ENCODE results near the gene SPNS2. TPM values are rescaled to one million over a fixed set of nuclear protein-coding genes. Genes with fewer than 3 reads are reported as not detected.

SPNS2 gene, protein sequence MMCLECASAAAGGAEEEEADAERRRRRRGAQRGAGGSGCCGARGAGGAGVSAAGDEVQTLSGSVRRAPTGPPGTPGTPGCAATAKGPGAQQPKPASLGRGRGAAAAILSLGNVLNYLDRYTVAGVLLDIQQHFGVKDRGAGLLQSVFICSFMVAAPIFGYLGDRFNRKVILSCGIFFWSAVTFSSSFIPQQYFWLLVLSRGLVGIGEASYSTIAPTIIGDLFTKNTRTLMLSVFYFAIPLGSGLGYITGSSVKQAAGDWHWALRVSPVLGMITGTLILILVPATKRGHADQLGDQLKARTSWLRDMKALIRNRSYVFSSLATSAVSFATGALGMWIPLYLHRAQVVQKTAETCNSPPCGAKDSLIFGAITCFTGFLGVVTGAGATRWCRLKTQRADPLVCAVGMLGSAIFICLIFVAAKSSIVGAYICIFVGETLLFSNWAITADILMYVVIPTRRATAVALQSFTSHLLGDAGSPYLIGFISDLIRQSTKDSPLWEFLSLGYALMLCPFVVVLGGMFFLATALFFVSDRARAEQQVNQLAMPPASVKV
- polyA plus RNA-seq (2013, experiment 1 of 2) = 0.24 TPM
- polyA plus RNA-seq (2013, experiment 2 of 2) = 0.15 TPM

DNA sequence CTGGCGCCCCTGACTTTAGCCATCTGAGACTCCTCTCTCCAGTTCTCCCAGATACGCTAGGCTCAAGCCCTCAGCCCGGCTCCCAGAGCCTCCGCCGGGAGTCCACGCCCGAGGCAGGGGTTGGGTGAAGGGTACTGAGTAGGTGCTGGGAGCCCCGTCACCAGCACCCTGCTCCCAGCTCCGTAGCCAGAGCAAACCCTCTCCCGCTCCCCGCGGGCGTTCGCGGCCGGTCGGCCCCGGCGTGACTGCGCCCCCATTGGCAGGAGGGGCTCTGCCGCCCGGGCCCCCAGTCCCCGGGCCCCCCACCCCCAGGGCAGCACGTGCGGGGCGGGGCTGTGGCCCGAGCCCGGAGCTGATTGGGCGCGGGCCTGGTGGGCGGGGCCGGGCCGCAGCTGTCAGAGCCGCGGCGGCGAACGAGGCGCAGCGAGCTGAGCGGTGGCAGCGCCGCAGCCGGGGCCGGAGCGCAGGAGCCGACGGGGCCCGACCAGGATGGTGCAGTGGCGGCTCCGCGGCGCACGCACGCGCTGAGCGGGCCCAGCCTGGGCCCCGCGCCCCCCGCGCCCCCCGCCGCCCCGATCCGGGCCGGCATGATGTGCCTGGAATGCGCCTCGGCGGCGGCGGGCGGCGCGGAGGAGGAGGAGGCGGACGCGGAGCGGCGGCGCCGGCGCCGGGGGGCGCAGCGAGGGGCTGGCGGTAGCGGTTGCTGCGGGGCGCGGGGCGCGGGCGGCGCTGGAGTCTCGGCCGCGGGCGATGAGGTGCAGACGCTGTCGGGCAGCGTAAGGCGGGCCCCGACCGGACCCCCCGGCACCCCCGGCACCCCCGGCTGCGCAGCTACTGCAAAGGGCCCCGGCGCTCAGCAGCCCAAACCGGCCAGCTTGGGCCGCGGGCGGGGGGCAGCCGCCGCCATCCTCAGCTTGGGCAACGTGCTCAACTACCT, at the start of gene SPNS2:
SPNS2 (plus strand) TSS at position 421 of the 937 bp plus-strand sequence; CDS start at position 588, 167 bp downstream.
- Histone ChIP-seq H2BK5ac (ENCODE audit: low read length) (no peak within 1 kb of the TSS), H3K27ac (ENCODE audit: low read depth, low read length) (no peak within 1 kb of the TSS), H3K18ac (ENCODE audit: low read length) (no peak within 1 kb of the TSS), H2BK120ac (ENCODE audit: low read depth, low read length) (no peak within 1 kb of the TSS), H3K9ac (ENCODE audit: low read length) (no peak within 1 kb of the TSS), H3K79me2 (ENCODE audit: control insufficient read depth, insufficient read depth, low read length) (no peaks in the 10 kb centered on the region), H3K4me2 (ENCODE audit: low read length) (peak within 1 kb of the TSS; percentile 15), H3K4me3 (ENCODE audit: low read length) (no peak within 1 kb of the TSS), H2BK15ac (replicated peaks; ENCODE audit: low read depth) (no peak within 1 kb of the TSS), H3K4ac (ENCODE audit: low read depth, low read length) (no peak within 1 kb of the TSS), H3K27me3 (ENCODE audit: insufficient read depth, low read length, poor library complexity) (peaks cover 13% of the 10 kb centered on the region), H3K56ac (ENCODE audit: low read length) (no peak within 1 kb of the TSS), H3K79me1 (ENCODE audit: low read length) (no peaks in the 10 kb centered on the region), H3K23ac (ENCODE audit: low read length) (no peak within 1 kb of the TSS), H3K36me3 (ENCODE audit: control insufficient read depth, insufficient read depth, low read length) (no peaks in the 10 kb centered on the region), H3K4me1 (ENCODE audit: control insufficient read depth, low read depth, low read length) (no peaks in the 10 kb centered on the region), H2AK5ac (ENCODE audit: low read length) (no peak within 1 kb of the TSS), H4K8ac (ENCODE audit: low read depth, low read length) (no peak within 1 kb of the TSS), H4K5ac (ENCODE audit: low read length) (no peak within 1 kb of the TSS)
- peak; percentile 58 for DNase-seq
- WGBS (ENCODE audit: extremely low coverage, insufficient coverage, low lambda C conversion rate) = no CpG with 5 or more reads among the region's 117 CpGs

DNA sequence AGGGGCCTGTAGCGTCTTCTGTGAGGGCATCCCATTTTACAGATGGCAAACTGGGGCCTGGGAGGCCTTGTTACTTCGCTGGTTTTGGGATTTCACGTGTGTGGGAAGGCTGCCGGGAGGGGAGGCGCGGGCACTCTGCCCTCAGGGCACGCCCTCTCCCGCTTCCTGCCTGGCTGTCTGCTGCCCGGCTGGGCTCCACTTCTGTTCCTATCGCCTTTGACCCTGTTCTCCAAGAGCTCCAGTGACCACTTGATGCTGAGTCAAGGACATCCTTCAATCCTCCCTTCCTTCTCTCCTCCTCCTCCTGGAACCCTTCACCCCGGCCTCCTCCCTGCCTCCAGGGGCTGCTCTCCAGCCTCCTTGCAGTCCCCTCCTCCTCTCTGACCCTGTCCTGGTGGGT, 48.9 kb upstream of the SPNS2 start:
- DNase-seq = no peak
- H3K79me2 ChIP-seq (ENCODE audit: control insufficient read depth, insufficient read depth, low read length) = no peaks in the 10 kb centered on the region
- no peak overlapping the region for H3K27ac ChIP-seq (ENCODE audit: low read depth, low read length)
- H4K8ac ChIP-seq (ENCODE audit: low read depth, low read length) = no peak overlapping the region
- H3K79me1 ChIP-seq (ENCODE audit: low read length) = no peaks in the 10 kb centered on the region
- no peak overlapping the region for H2BK5ac ChIP-seq (ENCODE audit: low read length)
- H3K18ac ChIP-seq (ENCODE audit: low read length) = no peak overlapping the region
- no CpG with 5 or more reads among the region's 11 CpGs for WGBS (ENCODE audit: extremely low coverage, insufficient coverage, low lambda C conversion rate)
- no peak overlapping the region for H3K9ac ChIP-seq (ENCODE audit: low read length)
- no peak overlapping the region for H3K56ac ChIP-seq (ENCODE audit: low read length)
- H2BK15ac ChIP-seq (replicated peaks; ENCODE audit: low read depth) = no peak overlapping the region
- no peak overlapping the region for H2BK120ac ChIP-seq (ENCODE audit: low read depth, low read length)
- no peak overlapping the region for H2AK5ac ChIP-seq (ENCODE audit: low read length)
- H3K4me1 ChIP-seq (ENCODE audit: control insufficient read depth, low read depth, low read length) = no peaks in the 10 kb centered on the region
- no peak overlapping the region for H3K23ac ChIP-seq (ENCODE audit: low read length)
- no peak overlapping the region for H4K5ac ChIP-seq (ENCODE audit: low read length)
- H3K36me3 ChIP-seq (ENCODE audit: control insufficient read depth, insufficient read depth, low read length) = no peaks in the 10 kb centered on the region
- H3K4ac ChIP-seq (ENCODE audit: low read depth, low read length) = no peak overlapping the region
- no peak overlapping the region for H3K4me2 ChIP-seq (ENCODE audit: low read length)
- no peaks in the 10 kb centered on the region for H3K27me3 ChIP-seq (ENCODE audit: insufficient read depth, low read length, poor library complexity)
- H3K4me3 ChIP-seq (ENCODE audit: low read length) = no peak overlapping the region

DNA sequence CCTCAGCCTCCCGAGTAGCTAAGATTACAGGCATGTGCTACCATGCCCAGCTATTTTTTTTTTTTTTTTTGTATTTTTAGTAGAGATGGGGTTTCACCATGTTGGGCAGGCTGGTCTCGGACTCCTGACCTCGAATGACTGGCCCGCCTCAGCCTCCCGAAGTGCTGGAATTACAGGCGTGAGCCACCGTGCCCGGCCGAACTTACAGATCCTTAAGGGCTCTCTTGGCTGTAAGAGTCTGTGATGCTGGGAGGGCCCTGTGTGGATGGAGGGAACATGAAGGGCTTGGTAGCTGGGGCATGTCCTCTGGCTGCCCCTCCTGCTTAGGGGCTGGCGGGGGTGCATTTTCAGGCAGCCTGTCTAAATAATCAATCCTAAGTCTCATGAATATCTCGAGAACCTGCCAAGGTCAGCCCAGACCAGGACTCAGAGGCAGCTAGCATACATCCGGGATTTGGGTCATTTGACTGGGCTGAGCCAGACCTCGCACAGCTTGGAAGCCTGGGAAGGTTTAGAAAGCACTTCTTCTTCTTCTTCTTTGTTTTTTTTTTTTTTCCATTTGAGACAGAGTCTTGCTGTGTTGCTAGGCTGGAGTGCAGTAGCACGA, 47.9 kb upstream of the SPNS2 start:
- no peak overlapping the region for H2BK120ac ChIP-seq (ENCODE audit: low read depth, low read length)
- H3K4me1 ChIP-seq (ENCODE audit: control insufficient read depth, low read depth, low read length) = no peaks in the 10 kb centered on the region
- no peak overlapping the region for H2BK15ac ChIP-seq (replicated peaks; ENCODE audit: low read depth)
- no peaks in the 10 kb centered on the region for H3K27me3 ChIP-seq (ENCODE audit: insufficient read depth, low read length, poor library complexity)
- H4K5ac ChIP-seq (ENCODE audit: low read length) = no peak overlapping the region
- no peak overlapping the region for H2AK5ac ChIP-seq (ENCODE audit: low read length)
- H4K8ac ChIP-seq (ENCODE audit: low read depth, low read length) = no peak overlapping the region
- H3K56ac ChIP-seq (ENCODE audit: low read length) = no peak overlapping the region
- no peaks in the 10 kb centered on the region for H3K36me3 ChIP-seq (ENCODE audit: control insufficient read depth, insufficient read depth, low read length)
- no peak overlapping the region for H3K23ac ChIP-seq (ENCODE audit: low read length)
- H3K79me1 ChIP-seq (ENCODE audit: low read length) = no peaks in the 10 kb centered on the region
- no peak overlapping the region for H3K9ac ChIP-seq (ENCODE audit: low read length)
- WGBS (ENCODE audit: extremely low coverage, insufficient coverage, low lambda C conversion rate) = no CpG with 5 or more reads among the region's 14 CpGs
- H3K4me2 ChIP-seq (ENCODE audit: low read length) = no peak overlapping the region
- no peak overlapping the region for H2BK5ac ChIP-seq (ENCODE audit: low read length)
- H3K27ac ChIP-seq (ENCODE audit: low read depth, low read length) = no peak overlapping the region
- no peak overlapping the region for H3K4me3 ChIP-seq (ENCODE audit: low read length)
- no peak for DNase-seq
- no peaks in the 10 kb centered on the region for H3K79me2 ChIP-seq (ENCODE audit: control insufficient read depth, insufficient read depth, low read length)
- no peak overlapping the region for H3K18ac ChIP-seq (ENCODE audit: low read length)
- no peak overlapping the region for H3K4ac ChIP-seq (ENCODE audit: low read depth, low read length)

DNA sequence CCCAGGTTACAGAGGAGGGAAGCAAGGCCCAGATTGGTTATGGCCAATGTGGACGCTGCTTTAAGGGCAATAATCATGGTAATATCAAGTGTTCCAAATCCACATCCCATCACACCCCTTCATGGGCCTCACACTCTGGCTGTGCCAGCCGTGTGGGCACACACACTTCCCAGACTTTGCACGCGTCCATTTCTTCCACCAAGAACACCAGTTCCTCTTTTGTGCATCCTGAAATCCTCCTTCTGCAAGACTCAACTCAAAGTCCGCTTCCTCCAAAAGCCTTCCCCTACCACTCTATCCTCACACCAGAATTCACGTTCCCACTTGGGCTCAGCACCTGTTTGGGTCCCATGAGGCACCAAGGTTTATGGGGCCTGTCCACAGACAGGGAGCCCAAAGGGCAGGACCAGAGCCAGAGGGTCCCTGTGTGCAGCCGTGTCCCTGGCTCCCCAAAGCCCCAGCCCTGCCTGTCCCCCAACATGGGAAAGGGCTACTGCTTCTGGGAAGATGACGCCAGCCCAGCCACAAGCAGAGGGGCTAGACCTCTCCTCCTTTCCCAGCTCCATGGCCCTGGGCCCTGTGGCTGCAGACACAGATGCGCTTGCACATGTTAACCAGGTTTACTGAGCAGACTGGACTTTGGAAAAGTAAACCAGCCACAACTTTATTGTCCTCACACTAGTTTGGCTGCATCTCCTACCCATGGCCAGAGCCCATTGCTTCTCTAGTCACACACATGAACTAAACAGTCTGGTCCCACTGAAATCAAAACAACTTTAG, 44.7 kb upstream of the SPNS2 start:
- no peak overlapping the region for H2BK120ac ChIP-seq (ENCODE audit: low read depth, low read length)
- no peak overlapping the region for H3K18ac ChIP-seq (ENCODE audit: low read length)
- no peak for DNase-seq
- WGBS (ENCODE audit: extremely low coverage, insufficient coverage, low lambda C conversion rate) = no CpG with 5 or more reads among the region's 9 CpGs
- H2AK5ac ChIP-seq (ENCODE audit: low read length) = no peak overlapping the region
- H3K79me1 ChIP-seq (ENCODE audit: low read length) = no peaks in the 10 kb centered on the region
- no peaks in the 10 kb centered on the region for H3K27me3 ChIP-seq (ENCODE audit: insufficient read depth, low read length, poor library complexity)
- no peaks in the 10 kb centered on the region for H3K36me3 ChIP-seq (ENCODE audit: control insufficient read depth, insufficient read depth, low read length)
- no peak overlapping the region for H4K5ac ChIP-seq (ENCODE audit: low read length)
- H3K56ac ChIP-seq (ENCODE audit: low read length) = no peak overlapping the region
- no peak overlapping the region for H3K4ac ChIP-seq (ENCODE audit: low read depth, low read length)
- H3K23ac ChIP-seq (ENCODE audit: low read length) = no peak overlapping the region
- no peak overlapping the region for H3K9ac ChIP-seq (ENCODE audit: low read length)
- H3K27ac ChIP-seq (ENCODE audit: low read depth, low read length) = no peak overlapping the region
- no peak overlapping the region for H2BK15ac ChIP-seq (replicated peaks; ENCODE audit: low read depth)
- H3K4me3 ChIP-seq (ENCODE audit: low read length) = no peak overlapping the region
- no peak overlapping the region for H3K4me2 ChIP-seq (ENCODE audit: low read length)
- no peak overlapping the region for H2BK5ac ChIP-seq (ENCODE audit: low read length)
- H4K8ac ChIP-seq (ENCODE audit: low read depth, low read length) = no peak overlapping the region
- no peaks in the 10 kb centered on the region for H3K4me1 ChIP-seq (ENCODE audit: control insufficient read depth, low read depth, low read length)
- no peaks in the 10 kb centered on the region for H3K79me2 ChIP-seq (ENCODE audit: control insufficient read depth, insufficient read depth, low read length)

DNA sequence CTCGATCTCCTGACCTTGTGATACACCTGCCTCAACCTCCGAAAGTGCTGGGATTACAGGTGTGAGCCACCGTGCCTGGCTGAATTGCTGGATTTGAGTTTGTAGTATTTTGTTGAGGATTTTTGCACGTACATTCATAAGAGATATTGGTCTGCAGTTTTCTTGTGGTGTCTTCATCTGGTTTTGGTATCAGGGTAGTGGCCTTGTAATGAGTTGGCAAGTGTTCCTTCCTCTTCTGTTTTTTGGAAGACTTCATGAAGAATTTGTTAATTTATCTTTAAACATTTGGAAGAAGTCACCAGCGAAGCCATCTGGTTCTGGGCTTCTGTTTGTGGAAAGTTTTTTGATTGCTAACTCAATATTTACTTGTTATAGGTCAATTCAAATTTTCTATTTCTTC, 38.0 kb upstream of the SPNS2 start:
- Histone ChIP-seq H3K4ac (ENCODE audit: low read depth, low read length) (no peak overlapping the region), H2BK120ac (ENCODE audit: low read depth, low read length) (no peak overlapping the region)
- WGBS (ENCODE audit: extremely low coverage, insufficient coverage, low lambda C conversion rate) = no CpG with 5 or more reads among the region's 5 CpGs

More for the DNA sequence above, 38.0 kb upstream of the SPNS2 start:
- Histone ChIP-seq H3K27ac (ENCODE audit: low read depth, low read length) (no peak overlapping the region), H3K4me3 (ENCODE audit: low read length) (no peak overlapping the region), H2AK5ac (ENCODE audit: low read length) (no peak overlapping the region), H3K79me2 (ENCODE audit: control insufficient read depth, insufficient read depth, low read length) (no peaks in the 10 kb centered on the region), H3K4me2 (ENCODE audit: low read length) (no peak overlapping the region), H2BK15ac (replicated peaks; ENCODE audit: low read depth) (no peak overlapping the region), H3K4me1 (ENCODE audit: control insufficient read depth, low read depth, low read length) (no peaks in the 10 kb centered on the region), H3K27me3 (ENCODE audit: insufficient read depth, low read length, poor library complexity) (no peaks in the 10 kb centered on the region), H3K9ac (ENCODE audit: low read length) (no peak overlapping the region), H2BK5ac (ENCODE audit: low read length) (no peak overlapping the region), H4K5ac (ENCODE audit: low read length) (no peak overlapping the region), H4K8ac (ENCODE audit: low read depth, low read length) (no peak overlapping the region), H3K36me3 (ENCODE audit: control insufficient read depth, insufficient read depth, low read length) (no peaks in the 10 kb centered on the region), H3K79me1 (ENCODE audit: low read length) (no peaks in the 10 kb centered on the region), H3K18ac (ENCODE audit: low read length) (no peak overlapping the region), H3K56ac (ENCODE audit: low read length) (no peak overlapping the region), H3K23ac (ENCODE audit: low read length) (no peak overlapping the region)
- DNase-seq = no peak

All from mesendoderm (in vitro differentiated cells).